Adrenal gland (tissue), 12 donors: ENCODE data around the gene ANTXR1. TPM values are rescaled to one million over a fixed set of nuclear protein-coding genes. Genes with fewer than 3 reads are reported as not detected.

Source experiments
- DNase-seq, 7 donors: peaks; one replicate each; pipeline ENCODE4 v3.0.0-alpha.2; 2019 to 2020
- H3K27ac ChIP-seq, 5 donors: fragments of 200-600 bp; sonication (generic) in 4 of 5; 1 replicate in 3 of 5; 2 replicates in 2 of 5; pipeline versions ENCODE4 v1.5.1 to v1.8.0; 2016 to 2020; ENCODE audit warnings: mild to moderate bottlenecking in 1 of 5
- H3K27me3 ChIP-seq: fragments of 200-600 bp; 2 replicates; pipeline ENCODE4 v1.8.0; 2021
- H3K36me3 ChIP-seq, 2 donors: fragments of 200-600 bp; replicated peaks in 1 of 2; 1 replicate in 1 of 2; 2 replicates in 1 of 2; pipeline versions ENCODE4 v1.5.1 to v1.8.0; 2018 to 2022
- H3K4me1 ChIP-seq, 2 donors: fragments of 200-600 bp; replicated peaks in 1 of 2; 1 replicate in 1 of 2; 2 replicates in 1 of 2; pipeline versions ENCODE4 v1.5.1 to v1.8.0; 2018 to 2021
- H3K4me3 ChIP-seq, 4 donors: fragments of 200-600 bp; sonication (generic) in 3 of 4; one replicate each; pipeline ENCODE4 v1.5.1; 2016 to 2018
- H3K9me3 ChIP-seq, 3 donors: fragments of 200-600 bp; sonication (generic) in 1 of 3; replicated peaks in 1 of 3; 1 replicate in 2 of 3; 2 replicates in 1 of 3; pipeline versions ENCODE4 v1.5.1 to v1.8.0; 2016 to 2021
- POLR2A ChIP-seq, 2 donors: fragments of 450-650 bp; IDR thresholded peaks; one replicate each; pipeline ENCODE4 v1.6.1; 2017; ENCODE audit warnings: antibody characterized with exemption in 2 of 2, mild to moderate bottlenecking in 2 of 2, moderate library complexity in 1 of 2
- WGBS, 4 donors: extraction: QIAGEN DNeasy Blood & Tissue Kit in 2 of 4; methylation state at CpG; one replicate each; pipeline versions ENCODE4 v1.1.5 to v1.1.7; 2013 to 2017; 5-methylcytosine and 5-hydroxymethylcytosine counted together
- intact Hi-C, 2 donors: fragments of 100-400 bp; cut with DNase I; formaldehyde crosslinking; loops; one replicate each; pipeline versions ENCODE4 v1.14.1 to v1.15.0; 2022 to 2023
- polyA plus RNA-seq, 3 donors: library from polyadenylated mRNA; stranded (reverse); fragments of 200-250 nt in 2 of 3; fragments of 350-450 nt in 1 of 3; fragmentation: Illumina TruSeq in 1 of 3; extraction: RNeasy Lipid Tissue Mini Kit (QIAGEN cat#74804) in 1 of 3; gene quantifications; one replicate each; pipeline ENCODE4 v1.2.3, GENCODE V29; 2013 to 2014
- total RNA-seq, 9 donors: library from RNA; depleted of rRNA in 4 of 9; stranded (reverse); fragments of >200 nt in 4 of 9; fragments of 120-200 nt in 1 of 9; fragmentation: NEBNext Ultra II Directional in 1 of 9; extraction: Animal tissue kit (Norgen Biotek cat#: 25700) in 1 of 9; gene quantifications; one replicate each; pipeline versions ENCODE4 v1.1.0 to v1.2.4, GENCODE V29; 2013 to 2023
- TF ChIP-seq, protein P1 (sequence below), 6 experiments: fragments of 450-650 bp in 4 of 6; fragments of 200-600 bp in 2 of 6; sonication (generic) in 1 of 6; IDR thresholded peaks; 1 replicate in 5 of 6; 2 replicates in 1 of 6; pipeline versions ENCODE4 v1.5.1 to v1.8.0; 2016 to 2021; ENCODE audit warnings: antibody characterized with exemption in 6 of 6, mild to moderate bottlenecking in 2 of 6, moderate library complexity in 1 of 6
- donor health status: healthy with polysubstance abuse.
- donor health status: Bipolar disorder and iron deficiency.
- donor health status: DM: yes; HTN: yes; CAD: no.
- donor health status: DM: no; HTN: no; CAD: no.
- donor health status: DM: no; HTN: no; CAD: no.
- donor health status: DM: yes; HTN: yes; CAD: no.

ANTXR1 gene
- total and polyA plus RNA-seq, 12 donors = 19.0 to 386 (median 119) TPM

DNA sequence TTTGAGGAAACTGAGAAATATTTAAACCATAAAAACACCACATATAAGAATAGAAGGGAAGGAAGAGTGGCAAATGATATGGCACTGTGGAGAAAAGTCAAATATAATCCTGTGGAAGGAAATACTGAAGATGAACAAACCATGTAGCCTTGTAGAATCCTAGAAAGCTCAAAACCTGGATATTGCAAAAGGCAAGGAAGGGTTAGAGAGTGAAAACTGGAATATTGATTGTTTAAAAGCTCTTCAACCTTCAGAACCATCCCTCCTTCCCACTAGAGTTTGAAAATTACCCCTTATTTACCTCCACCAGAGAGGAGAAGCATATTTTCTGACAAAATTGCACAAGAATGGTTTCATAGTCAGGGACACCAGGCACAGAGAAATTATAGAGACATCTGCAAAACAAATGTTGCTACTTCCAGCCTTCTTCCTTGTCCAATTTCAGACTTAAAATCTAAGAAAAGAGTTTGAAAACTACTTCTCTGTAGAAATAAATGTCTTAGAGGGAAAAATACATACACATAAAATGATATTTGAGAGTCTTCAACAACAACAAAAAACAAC, 48.0 kb downstream of the ANTXR1 start:
- Histone ChIP-seq H3K36me3 (no peaks in the 10 kb centered on the region), H3K27me3 (no peaks in the 10 kb centered on the region), H3K27ac (peak overlapping the region in 1 of 5 donors; percentile 18), H3K4me1 (peaks cover 12 to 18% of the 10 kb centered on the region in 2 donors), H3K9me3 (no peaks in the 10 kb centered on the region), H3K4me3 (no peak overlapping the region)
- no peak for TF ChIP-seq POLR2A (IDR thresholded peaks at IDR 0.05)
- intact Hi-C loops = no loop called here
- DNase-seq = no peak

DNA sequence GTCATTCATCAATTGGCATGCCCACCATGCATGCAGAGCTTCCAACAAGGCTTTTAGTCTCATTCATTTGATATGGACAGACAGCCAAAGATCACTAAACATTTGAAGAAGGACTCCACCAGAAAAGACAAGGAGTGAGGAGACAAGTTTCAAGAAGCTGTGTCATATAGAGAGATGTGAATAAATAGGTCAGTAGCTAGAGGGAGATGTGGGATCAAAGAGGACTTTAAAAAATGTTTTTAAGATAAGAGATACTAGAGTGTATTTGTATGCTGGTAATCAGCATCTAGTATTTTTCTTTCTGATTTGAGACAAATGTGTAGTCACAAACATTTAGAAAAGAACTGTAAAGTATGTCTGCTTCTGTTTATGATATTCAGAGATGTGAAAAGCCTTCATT, 48.5 kb downstream of the ANTXR1 start:
- H3K27ac ChIP-seq = peak overlapping the region in 1 of 5 donors; percentile 18
- H3K4me1 ChIP-seq = peaks cover 12 to 18% of the 10 kb centered on the region in 2 donors
- H3K4me3 ChIP-seq = no peak overlapping the region
- TF ChIP-seq, protein P1, sequence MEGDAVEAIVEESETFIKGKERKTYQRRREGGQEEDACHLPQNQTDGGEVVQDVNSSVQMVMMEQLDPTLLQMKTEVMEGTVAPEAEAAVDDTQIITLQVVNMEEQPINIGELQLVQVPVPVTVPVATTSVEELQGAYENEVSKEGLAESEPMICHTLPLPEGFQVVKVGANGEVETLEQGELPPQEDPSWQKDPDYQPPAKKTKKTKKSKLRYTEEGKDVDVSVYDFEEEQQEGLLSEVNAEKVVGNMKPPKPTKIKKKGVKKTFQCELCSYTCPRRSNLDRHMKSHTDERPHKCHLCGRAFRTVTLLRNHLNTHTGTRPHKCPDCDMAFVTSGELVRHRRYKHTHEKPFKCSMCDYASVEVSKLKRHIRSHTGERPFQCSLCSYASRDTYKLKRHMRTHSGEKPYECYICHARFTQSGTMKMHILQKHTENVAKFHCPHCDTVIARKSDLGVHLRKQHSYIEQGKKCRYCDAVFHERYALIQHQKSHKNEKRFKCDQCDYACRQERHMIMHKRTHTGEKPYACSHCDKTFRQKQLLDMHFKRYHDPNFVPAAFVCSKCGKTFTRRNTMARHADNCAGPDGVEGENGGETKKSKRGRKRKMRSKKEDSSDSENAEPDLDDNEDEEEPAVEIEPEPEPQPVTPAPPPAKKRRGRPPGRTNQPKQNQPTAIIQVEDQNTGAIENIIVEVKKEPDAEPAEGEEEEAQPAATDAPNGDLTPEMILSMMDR (IDR thresholded peaks at IDR 0.05) = peak in 4 of 6 experiments; percentile 9 to 40 (median 28)
- TF ChIP-seq POLR2A (IDR thresholded peaks at IDR 0.05) = no peak
- H3K27me3 ChIP-seq = no peaks in the 10 kb centered on the region
- H3K9me3 ChIP-seq = no peaks in the 10 kb centered on the region
- no peaks in the 10 kb centered on the region for H3K36me3 ChIP-seq
- no peak for DNase-seq
- intact Hi-C loops = no loop called here

GRCh38 chr2:69062307-69062962, 49.5 kb downstream of the ANTXR1 start:
- H3K4me3 ChIP-seq = no peak overlapping the region
- no peak for TF ChIP-seq POLR2A (IDR thresholded peaks at IDR 0.05)
- TF ChIP-seq, protein P1 (IDR thresholded peaks at IDR 0.05) = no peak
- H3K36me3 ChIP-seq = no peaks in the 10 kb centered on the region
- intact Hi-C loops = no loop called here
- no peak for DNase-seq
- no peaks in the 10 kb centered on the region for H3K27me3 ChIP-seq
- H3K27ac ChIP-seq = peak overlapping the region in 1 of 5 donors; percentile 18
- no peaks in the 10 kb centered on the region for H3K9me3 ChIP-seq
- WGBS, 4 donors = 69 to 75% (median 71%) methylated on average over 2 of the region's 2 CpGs
- peaks cover 12 to 19% of the 10 kb centered on the region in 2 donors for H3K4me1 ChIP-seq

DNA sequence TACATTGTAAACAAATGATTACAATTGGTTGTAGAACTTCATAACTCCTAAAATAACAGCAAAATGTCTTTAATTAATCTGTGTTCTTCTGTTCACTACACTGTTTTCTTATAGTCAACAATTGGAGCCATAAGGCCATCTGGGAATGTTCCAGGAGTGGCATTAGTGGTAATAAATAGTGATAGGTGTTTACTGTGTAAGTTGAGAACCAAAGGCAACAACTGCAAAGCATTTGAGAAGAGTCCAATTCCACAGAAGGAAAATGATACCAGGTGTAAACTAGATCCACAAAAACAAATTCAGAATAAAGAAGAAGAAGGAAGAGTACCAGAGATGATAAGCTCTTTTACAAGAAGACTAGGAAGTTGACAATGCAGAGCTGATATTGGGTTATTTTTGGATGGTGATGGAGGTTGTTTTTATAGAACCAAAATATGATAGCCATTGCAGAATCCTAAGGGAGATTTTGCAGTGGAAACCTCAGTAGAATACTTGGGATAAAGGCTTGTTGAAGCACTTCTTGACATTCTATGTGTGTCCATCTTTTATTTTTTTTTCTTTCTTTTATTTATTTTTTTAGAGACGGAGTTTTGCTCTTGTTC, 52.9 kb downstream of the ANTXR1 start:
- Histone ChIP-seq H3K9me3 (no peaks in the 10 kb centered on the region), H3K27ac (no peak overlapping the region), H3K4me3 (no peak overlapping the region), H3K27me3 (no peaks in the 10 kb centered on the region), H3K4me1 (peaks cover 12 to 25% of the 10 kb centered on the region in 2 donors), H3K36me3 (no peaks in the 10 kb centered on the region)
- no peak for DNase-seq
- TF ChIP-seq, protein P1 (IDR thresholded peaks at IDR 0.05) = no peak
- no peak for TF ChIP-seq POLR2A (IDR thresholded peaks at IDR 0.05)
- intact Hi-C loops = no loop called here
- WGBS, 4 donors = 67 to 90% (median 84%) methylated on average over 1 of the region's 1 CpG
